MG63 (cell line): ENCODE results near the gene ABCG1. TPM values are rescaled to one million over a fixed set of nuclear protein-coding genes. Genes with fewer than 3 reads are reported as not detected.

ENCODE experiments used
- DNase-seq: peaks from one replicate; pipeline ENCODE4 v3.0.0-alpha.2; 2020
- H3K27me3 ChIP-seq: fragments of 250-450 bp; sonication (Bioruptor Pico); 2 replicates; pipeline ENCODE4 v1.5.1; 2020; ENCODE audit warnings: mild to moderate bottlenecking, moderate library complexity
- H3K36me3 ChIP-seq: fragments of 250-450 bp; sonication (Bioruptor Pico); 2 replicates; pipeline ENCODE4 v1.5.1; 2020; ENCODE audit warnings: mild to moderate bottlenecking, moderate library complexity
- H3K4me3 ChIP-seq: fragments of 250-450 bp; sonication (Bioruptor Pico); 2 replicates; pipeline ENCODE4 v1.5.1; 2020; ENCODE audit warnings: mild to moderate bottlenecking, moderate library complexity
- H3K9me3 ChIP-seq: fragments of 250-450 bp; sonication (Bioruptor Pico); 2 replicates; pipeline ENCODE4 v1.5.1; 2020; ENCODE audit warnings: mild to moderate bottlenecking, moderate library complexity
- total RNA-seq: library from RNA; depleted of rRNA; stranded (reverse); fragments of >200 nt; shearing (Covaris generic); gene quantifications from 2 replicates; pipeline ENCODE4 v1.2.3, GENCODE V29; 2014; ENCODE audit warnings: low replicate concordance

ABCG1 gene
- total RNA-seq, 1 experiment from 2014 or later: 0.82 TPM

DNA sequence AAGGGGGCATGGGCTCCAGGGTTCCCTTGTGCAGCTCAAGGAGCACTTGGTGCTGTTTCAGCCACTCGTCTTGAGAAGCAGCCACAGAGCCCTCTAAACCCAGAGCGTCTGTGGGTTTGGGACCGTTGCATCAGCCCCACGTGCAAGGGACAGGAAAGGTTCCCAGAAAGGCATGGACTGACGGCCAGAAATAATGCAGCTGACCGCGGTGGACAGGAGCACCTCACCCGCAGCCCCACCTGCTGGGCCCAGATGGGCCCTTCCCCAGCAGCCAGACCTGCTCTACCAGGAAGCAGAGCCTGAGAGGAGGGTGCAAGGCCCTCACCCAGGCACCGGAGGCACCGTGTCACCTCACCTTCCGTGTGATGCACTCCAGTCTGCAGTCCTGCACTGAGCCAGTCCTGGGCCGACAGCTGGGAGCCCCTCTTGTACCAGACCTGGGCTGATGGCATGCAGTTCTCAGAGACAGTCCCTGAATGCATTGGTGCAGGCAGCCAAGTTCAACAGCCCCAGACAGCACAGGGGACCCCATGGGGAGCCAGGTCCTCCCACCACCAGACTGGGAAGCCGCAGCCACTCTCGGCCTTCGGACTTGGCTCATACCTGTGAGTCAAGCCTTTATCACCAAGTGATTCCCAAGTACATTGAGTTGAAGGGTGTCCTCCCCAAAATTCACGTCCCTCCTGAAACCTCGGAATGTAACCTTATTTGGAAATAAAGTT, 101.1 kb downstream of the ABCG1 start:
- peaks cover 5% of the 10 kb centered on the region for H3K27me3 ChIP-seq
- H3K36me3 ChIP-seq: no peaks in the 10 kb centered on the region
- no peak for DNase-seq
- no peak overlapping the region for H3K4me3 ChIP-seq
- no peaks in the 10 kb centered on the region for H3K9me3 ChIP-seq

DNA sequence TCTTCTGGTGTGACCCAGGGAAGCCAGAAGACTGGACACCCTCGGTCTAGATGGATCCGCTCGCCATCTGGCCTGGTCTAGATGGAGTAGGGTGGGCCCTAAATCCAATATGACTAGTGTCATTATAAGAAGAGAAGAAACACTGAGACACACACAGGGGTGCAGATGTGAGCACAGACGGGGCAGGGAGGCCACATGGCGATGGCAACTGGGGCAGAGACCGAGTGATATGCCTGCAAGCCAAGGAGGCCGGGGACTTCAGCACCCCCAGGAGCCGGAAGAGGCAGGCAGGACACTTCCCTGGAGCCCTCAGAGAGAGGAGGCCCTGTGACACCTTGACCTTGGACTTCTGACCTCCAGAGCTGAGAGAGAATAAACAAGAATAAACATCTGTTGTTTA, 101.9 kb downstream of the ABCG1 start:
- no peaks in the 10 kb centered on the region for H3K36me3 ChIP-seq
- H3K4me3 ChIP-seq: no peak overlapping the region
- no peak for DNase-seq
- H3K27me3 ChIP-seq: peaks cover 9% of the 10 kb centered on the region
- H3K9me3 ChIP-seq: no peaks in the 10 kb centered on the region

DNA sequence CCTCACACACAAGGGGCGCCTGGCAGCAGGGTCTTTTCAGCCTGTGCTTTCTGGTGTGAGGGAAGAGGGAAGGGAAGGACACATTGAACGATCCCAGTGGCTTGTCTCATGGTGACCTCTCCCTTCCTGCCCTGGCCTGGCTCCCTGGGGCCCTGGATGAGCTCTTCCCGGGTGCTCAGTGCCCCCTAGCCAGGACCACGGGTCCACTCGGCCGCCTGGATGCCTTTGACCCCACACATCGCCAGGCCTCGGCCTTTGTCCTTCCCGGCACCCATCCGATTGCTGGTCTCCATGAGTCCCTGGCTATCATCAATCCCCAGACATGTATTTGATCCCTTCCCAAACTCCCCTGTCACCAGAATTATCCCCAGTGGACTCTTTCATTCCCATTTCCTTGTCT, 102.3 kb downstream of the ABCG1 start:
- Histone ChIP-seq H3K27me3 (peaks cover 9% of the 10 kb centered on the region), H3K9me3 (no peaks in the 10 kb centered on the region), H3K4me3 (no peak overlapping the region), H3K36me3 (no peaks in the 10 kb centered on the region)
- DNase-seq: no peak

GRCh38 chr21:42321845-42322244, 102.9 kb downstream of the ABCG1 start:
- H3K4me3 ChIP-seq: no peak overlapping the region
- H3K36me3 ChIP-seq: no peaks in the 10 kb centered on the region
- no peak for DNase-seq
- H3K9me3 ChIP-seq: no peaks in the 10 kb centered on the region
- peaks cover 9% of the 10 kb centered on the region for H3K27me3 ChIP-seq

GRCh38 chr21:42324896-42325295, 106.0 kb downstream of the ABCG1 start:
- peaks cover 21% of the 10 kb centered on the region for H3K27me3 ChIP-seq
- no peak overlapping the region for H3K4me3 ChIP-seq
- H3K9me3 ChIP-seq: no peaks in the 10 kb centered on the region
- no peak for DNase-seq
- no peaks in the 10 kb centered on the region for H3K36me3 ChIP-seq

DNA sequence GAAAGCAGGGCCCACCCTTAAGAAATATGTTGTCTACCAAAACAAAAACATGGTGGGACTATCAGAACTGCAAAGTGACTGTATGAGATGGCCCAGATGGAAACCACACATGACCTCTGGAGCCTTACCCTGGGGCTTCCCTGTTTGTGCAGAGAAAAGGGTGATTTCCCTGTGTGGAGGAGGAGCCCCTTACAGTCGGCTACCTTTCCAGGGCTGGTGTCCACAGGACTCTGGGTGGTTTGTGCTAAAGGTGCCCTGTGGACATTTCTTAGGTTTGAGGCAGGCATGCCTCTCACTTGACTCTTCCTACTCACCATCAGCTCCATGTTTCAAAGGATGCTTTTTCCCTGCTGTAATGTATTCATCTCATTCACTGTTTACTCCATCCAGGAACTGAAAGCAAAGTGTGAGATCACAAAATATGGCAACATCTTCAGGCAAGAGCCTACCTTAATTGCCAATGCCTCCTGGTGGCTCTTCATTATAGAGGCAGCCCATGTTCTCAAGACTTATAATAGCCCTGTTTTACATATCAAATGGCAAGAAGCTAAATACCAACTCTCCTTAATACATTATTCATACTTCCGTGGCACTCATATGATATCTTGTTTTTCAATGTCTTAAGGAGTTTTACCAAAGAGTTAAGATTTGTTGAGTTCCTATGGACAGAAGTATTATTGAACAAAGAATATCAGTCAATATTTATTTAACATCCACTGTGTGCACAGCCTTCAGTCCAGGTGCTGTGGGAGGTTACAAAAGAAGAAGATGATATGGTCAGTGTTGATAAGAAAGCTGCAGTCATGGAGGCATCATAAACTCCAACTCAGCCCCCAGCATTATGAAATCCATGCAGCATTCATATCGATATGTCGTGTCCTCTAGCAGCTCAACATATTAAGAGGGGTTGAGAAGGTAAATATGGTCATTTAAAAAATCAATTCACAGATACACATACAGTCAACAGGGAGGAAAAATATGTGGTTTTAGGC, 111.7 kb downstream of the ABCG1 start:
- H3K9me3 ChIP-seq: no peaks in the 10 kb centered on the region
- H3K4me3 ChIP-seq: no peak overlapping the region
- no peak for DNase-seq
- H3K36me3 ChIP-seq: no peaks in the 10 kb centered on the region
- peaks cover 14% of the 10 kb centered on the region; the same call in 1 of the 2 replicates for H3K27me3 ChIP-seq

DNA sequence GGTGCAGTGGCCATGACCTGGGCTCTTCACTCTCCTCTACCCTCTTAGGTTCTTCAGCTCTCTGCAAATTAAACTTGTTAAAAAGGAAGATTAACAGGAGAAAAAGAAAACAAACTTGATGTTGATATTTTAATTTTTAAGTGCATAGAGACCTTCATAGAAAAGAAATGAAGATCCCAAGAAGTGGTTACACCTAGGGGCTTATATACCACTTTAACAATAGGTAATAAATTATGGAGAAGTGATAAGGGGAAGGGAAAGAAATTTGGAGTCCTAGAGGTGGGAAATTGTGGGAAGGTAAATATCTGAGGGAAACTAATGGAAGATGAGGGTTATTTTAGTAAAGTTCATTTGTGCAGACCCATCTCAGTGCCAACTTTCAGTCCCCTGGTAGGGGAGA, 112.7 kb downstream of the ABCG1 start:
- no peaks in the 10 kb centered on the region for H3K36me3 ChIP-seq
- H3K9me3 ChIP-seq: no peaks in the 10 kb centered on the region
- no peak overlapping the region for H3K4me3 ChIP-seq
- no peak for DNase-seq
- H3K27me3 ChIP-seq: peaks cover 21% of the 10 kb centered on the region; the same call in 1 of the 2 replicates

DNA sequence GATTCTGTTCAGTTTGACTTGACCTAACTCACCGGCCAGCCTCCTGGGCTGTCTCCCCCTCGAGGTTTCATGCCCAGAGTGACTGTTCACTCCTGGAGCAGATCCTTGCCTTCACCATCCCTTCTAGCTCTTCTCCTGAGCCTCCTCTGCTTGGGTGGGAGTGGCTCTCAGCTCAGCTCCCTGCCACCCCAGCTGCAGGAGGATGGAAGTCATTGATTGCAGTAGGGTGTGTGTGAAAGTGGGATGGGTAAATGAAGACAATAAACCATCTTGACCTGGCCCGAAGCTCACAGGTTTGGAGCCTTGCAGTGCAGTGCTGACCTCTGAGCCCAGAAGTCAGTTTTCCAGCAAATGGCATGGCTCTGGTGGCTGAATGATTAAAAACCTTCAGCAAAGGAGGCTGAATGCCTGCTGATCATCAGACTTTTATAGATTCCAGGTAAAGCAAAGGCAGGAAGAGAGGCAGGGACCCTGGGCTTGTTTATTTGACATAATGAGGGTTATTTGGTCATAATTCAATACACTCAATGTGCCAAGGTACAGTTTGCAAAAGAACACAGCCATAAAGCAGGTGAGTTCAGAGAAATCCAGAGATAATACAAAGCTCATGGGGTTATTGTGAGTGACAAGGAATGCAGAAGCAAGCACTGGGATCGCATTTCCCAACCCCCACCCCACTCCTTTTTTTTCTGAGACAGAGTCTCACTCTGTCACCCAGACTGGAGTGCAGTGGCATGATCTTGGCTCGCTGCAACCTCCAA, 113.8 kb downstream of the ABCG1 start:
- DNase-seq: no peak
- Histone ChIP-seq H3K4me3 (no peak overlapping the region), H3K36me3 (no peaks in the 10 kb centered on the region), H3K27me3 (peaks cover 18% of the 10 kb centered on the region; the same call in 1 of the 2 replicates), H3K9me3 (no peaks in the 10 kb centered on the region)

- DNase-seq: no peak
- Histone ChIP-seq H3K36me3 (no peaks in the 10 kb centered on the region), H3K4me3 (no peak overlapping the region), H3K9me3 (no peaks in the 10 kb centered on the region), H3K27me3 (peaks cover 8% of the 10 kb centered on the region; the same call in 1 of the 2 replicates)
Measured at GRCh38 chr21:42336054-42336453, 117.1 kb downstream of the ABCG1 start.

DNA sequence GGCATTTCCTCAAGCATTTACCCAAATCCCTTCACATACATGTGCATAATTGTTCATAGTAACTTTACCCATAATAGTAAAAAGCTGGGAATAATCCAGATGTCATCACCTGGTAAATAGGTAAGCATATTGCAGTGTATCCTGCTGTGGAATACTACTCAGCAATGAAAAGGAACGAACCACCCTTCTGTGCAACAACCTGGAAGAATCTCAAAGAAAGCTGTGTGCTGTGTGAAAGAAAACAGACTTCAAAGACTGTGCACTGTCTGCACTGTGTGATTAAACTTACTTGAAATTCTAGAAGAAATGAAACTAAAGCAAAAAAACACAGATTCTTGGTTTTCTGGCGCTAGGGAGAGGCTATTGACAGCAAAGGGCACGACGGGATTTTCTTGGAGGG, 118.3 kb downstream of the ABCG1 start:
- H3K4me3 ChIP-seq: no peak overlapping the region
- no peak for DNase-seq
- H3K9me3 ChIP-seq: no peaks in the 10 kb centered on the region
- peaks cover 8% of the 10 kb centered on the region; the same call in 1 of the 2 replicates for H3K27me3 ChIP-seq
- H3K36me3 ChIP-seq: no peaks in the 10 kb centered on the region

DNA sequence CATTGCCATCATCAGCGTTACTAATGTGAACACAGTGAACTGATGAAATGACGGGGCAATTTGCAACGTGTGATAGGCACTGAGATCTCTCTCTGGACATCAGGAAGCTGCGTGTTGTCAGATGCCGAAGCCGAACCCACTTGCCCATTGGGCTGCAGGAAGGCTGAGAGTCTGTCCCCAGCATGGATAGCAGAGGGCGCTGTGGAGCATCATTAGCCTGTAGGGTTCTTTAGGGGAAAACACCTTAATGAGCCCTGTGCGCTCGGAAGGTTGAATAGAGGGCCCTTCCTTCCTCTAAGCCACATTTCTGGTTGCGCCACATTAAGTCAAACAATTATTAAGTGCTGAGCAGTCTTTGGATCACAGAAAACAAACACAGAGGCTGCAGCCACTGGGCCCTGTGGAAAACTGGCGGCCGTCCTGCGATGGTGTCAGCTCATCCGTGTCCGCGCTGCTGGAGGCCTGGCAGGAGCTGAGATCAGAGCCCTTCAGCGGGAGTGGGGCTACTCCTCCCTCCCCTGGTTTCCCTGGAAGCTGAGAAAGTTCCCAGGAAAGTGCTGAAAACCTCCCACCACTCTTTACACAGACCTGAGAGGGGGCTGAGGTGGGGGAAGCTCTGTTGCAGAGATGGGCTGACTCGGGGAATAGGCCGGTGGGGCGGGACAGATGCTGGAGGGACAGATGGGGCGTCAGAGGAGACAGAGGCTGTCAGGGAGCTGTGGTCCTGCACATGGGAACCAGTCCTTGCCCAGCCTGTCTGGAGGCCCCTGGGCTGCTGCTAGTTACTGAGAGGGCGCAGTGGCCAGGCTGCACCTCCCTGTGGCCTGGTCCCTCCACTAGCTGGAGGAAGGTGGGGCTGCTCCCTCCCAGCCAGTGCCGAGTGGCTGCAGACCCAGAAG, 119.1 kb downstream of the ABCG1 start:
- Histone ChIP-seq H3K9me3 (no peaks in the 10 kb centered on the region), H3K27me3 (peaks cover 8% of the 10 kb centered on the region; the same call in 1 of the 2 replicates), H3K4me3 (no peak overlapping the region), H3K36me3 (no peaks in the 10 kb centered on the region)
- peak; percentile 25 for DNase-seq

DNA sequence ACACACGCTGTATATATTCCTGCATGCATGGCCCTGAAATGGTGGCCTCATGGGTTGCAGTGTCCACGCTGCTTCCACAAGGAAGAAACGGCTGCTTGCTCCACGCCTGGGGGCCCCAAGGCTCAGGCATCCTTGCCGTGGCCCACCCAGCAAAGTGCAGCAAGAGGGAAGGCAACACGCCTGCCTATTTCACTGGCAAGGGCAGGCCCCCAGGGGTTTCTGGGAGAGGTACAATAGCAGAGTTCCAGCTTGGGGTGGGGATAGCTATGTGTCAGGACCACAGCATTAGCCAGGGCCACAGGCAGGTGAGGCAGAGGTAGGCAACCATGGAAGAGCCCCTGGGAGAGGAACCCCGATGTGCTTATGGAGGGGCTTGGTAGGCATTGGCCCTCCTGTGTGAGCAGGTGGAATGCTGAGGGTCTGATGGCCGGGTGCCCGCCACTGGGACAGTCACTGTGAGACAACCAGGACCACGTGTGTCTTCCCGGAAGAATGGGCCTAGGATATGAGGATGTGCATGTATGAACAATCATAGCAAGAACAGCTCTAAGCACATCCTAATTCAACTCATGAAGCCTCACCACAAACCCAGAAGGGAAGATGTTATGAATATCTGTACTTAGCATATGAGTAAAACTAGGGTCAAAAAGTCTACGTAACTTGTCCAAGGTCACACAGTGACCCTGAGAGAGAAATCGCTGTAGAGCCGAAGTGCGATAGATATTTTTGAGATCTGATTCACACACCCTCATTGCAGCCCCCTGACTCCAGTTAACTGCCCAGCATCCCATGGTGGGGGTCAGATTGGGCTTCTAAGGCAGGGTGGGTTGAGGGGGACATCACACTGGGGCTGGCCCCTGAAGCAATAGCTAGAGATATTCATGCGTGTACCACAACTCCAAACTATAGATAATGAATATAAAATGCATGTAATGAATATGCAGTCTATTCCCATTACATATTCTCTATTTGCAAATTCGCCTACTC, 120.1 kb downstream of the ABCG1 start:
- Histone ChIP-seq H3K27me3 (peaks cover 8% of the 10 kb centered on the region; the same call in 1 of the 2 replicates), H3K4me3 (no peak overlapping the region), H3K9me3 (no peaks in the 10 kb centered on the region), H3K36me3 (no peaks in the 10 kb centered on the region)
- DNase-seq: no peak

- no peak for DNase-seq
- Histone ChIP-seq H3K27me3 (peaks cover 8% of the 10 kb centered on the region; the same call in 1 of the 2 replicates), H3K4me3 (no peak overlapping the region), H3K9me3 (no peaks in the 10 kb centered on the region), H3K36me3 (no peaks in the 10 kb centered on the region)
Measured at GRCh38 chr21:42340187-42341050, 121.5 kb downstream of the ABCG1 start.
